AG04450 (cell line): ENCODE results near the gene CHST3. TPM values are rescaled to one million over a fixed set of nuclear protein-coding genes. Genes with fewer than 3 reads are reported as not detected.

ENCODE experiments used
- CTCF ChIA-PET: fragments of 300-600, 350-600 bp; formaldehyde crosslinking; extraction: SDS; loops from one replicate; lab custom pipeline; 2022; ENCODE audit warnings: antibody characterized with exemption, inconsistent platforms; lab: Charles Lee
- POLR2A ChIA-PET: fragments of 350-600 bp; formaldehyde crosslinking; extraction: SDS; loops from one replicate; lab custom pipeline; 2021; ENCODE audit warnings: antibody characterized with exemption, inconsistent platforms; lab: Yijun Ruan, JAX
- DNase-seq: peaks from one replicate; pipeline ENCODE4 v3.0.0-alpha.2; 2011; ENCODE audit warnings: low read depth, low spot score
- H3K27ac ChIP-seq: one replicate; pipeline ENCODE4 v1.5.1; 2012; ENCODE audit warnings: low read depth, low read length, control low read depth
- H3K27me3 ChIP-seq: one replicate; pipeline ENCODE4 v1.6.0; 2012; ENCODE audit warnings: low read length; ENCODE audit not compliant: control insufficient read depth, insufficient read depth
- H3K4me3 ChIP-seq: 2 replicates; pipeline ENCODE4 v1.5.1; 2011; ENCODE audit warnings: mild to moderate bottlenecking, low read depth, low read length, control low read depth
- H3K9me3 ChIP-seq: 2 replicates; pipeline ENCODE4 v1.5.1; 2012; ENCODE audit warnings: low read length; ENCODE audit not compliant: control insufficient read depth, insufficient read depth
- polyA plus RNA-seq: library from polyadenylated mRNA; depleted of rRNA; stranded (reverse); fragments of >200 nt; gene quantifications from 2 replicates; pipeline ENCODE4 v1.2.3, GENCODE V29; 2011
- TF ChIP-seq, protein P1 (sequence below): IDR thresholded peaks from 2 replicates; pipeline ENCODE4 v1.5.1; 2011; ENCODE audit warnings: low read depth, low read length, control low read depth, inconsistent platforms

The CHST3 gene
- polyA plus RNA-seq, 1 experiment: 4.6 TPM

GRCh38 chr10:72037266-72037665 lies 73.1 kb downstream of the CHST3 start:
- DNase-seq: no peak
- TF ChIP-seq, protein P1, sequence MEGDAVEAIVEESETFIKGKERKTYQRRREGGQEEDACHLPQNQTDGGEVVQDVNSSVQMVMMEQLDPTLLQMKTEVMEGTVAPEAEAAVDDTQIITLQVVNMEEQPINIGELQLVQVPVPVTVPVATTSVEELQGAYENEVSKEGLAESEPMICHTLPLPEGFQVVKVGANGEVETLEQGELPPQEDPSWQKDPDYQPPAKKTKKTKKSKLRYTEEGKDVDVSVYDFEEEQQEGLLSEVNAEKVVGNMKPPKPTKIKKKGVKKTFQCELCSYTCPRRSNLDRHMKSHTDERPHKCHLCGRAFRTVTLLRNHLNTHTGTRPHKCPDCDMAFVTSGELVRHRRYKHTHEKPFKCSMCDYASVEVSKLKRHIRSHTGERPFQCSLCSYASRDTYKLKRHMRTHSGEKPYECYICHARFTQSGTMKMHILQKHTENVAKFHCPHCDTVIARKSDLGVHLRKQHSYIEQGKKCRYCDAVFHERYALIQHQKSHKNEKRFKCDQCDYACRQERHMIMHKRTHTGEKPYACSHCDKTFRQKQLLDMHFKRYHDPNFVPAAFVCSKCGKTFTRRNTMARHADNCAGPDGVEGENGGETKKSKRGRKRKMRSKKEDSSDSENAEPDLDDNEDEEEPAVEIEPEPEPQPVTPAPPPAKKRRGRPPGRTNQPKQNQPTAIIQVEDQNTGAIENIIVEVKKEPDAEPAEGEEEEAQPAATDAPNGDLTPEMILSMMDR: no peak
- Histone ChIP-seq H3K27me3 (peaks cover 2% of the 10 kb centered on the region), H3K27ac (no peak overlapping the region), H3K4me3 (no peak overlapping the region), H3K9me3 (no peaks in the 10 kb centered on the region)
- CTCF ChIA-PET: interaction anchor here (4.0 kb wide), 1 partner anchor 11 kb away, joined by 40 read pairs; no protein-coding TSS in a partner anchor
- POLR2A ChIA-PET: interaction anchor here (1.0 kb wide), 1 partner anchor 73 kb away, joined by 3 read pairs; no protein-coding TSS in a partner anchor

- POLR2A ChIA-PET: no interaction called here
- H3K4me3 ChIP-seq: no peak overlapping the region
- H3K9me3 ChIP-seq: no peaks in the 10 kb centered on the region
- CTCF ChIA-PET: interaction anchor here (0.7 to 4.0 kb wide), 3 partner anchors 11 to 141 kb away, joined by 3 to 40 read pairs (median 33); no protein-coding TSS in a partner anchor
- H3K27ac ChIP-seq: no peak overlapping the region
- TF ChIP-seq, protein P1: no peak
- DNase-seq: no peak
- H3K27me3 ChIP-seq: no peaks in the 10 kb centered on the region
Observed at GRCh38 chr10:72037811-72038210, 73.6 kb downstream of the CHST3 start.

DNA sequence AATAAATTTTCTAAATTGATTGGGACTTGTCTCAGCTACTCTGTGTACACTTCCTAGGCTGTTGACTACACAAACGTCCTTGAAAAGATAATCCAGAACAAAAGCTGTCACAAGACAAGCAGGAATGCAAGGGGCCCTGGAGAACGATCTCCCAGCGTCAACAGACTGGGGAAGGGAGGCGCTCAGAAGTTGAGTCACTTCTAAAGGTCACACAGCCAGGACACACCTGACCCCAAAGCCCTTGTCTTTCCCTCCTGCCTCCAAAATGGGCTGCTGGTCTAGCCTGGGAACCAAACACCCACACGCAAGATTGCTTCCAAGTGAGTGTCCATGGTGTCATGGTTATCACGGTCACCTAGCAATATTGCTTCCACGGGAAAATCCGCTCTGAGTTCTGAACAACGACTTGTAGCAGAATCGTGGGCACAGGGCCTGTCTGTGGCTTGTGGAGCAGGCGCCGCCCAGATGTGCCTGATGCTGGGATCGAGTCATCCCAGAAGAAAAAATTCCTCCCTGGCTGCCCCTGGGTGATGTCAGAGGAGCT lies 74.3 kb downstream of the CHST3 start:
- CTCF ChIA-PET: interaction anchor here (0.7 to 4.0 kb wide), 3 partner anchors 10 to 142 kb away, joined by 4 to 40 read pairs (median 33); no protein-coding TSS in a partner anchor
- no peaks in the 10 kb centered on the region for H3K9me3 ChIP-seq
- H3K4me3 ChIP-seq: no peak overlapping the region
- DNase-seq: no peak
- TF ChIP-seq, protein P1: no peak
- H3K27ac ChIP-seq: no peak overlapping the region
- POLR2A ChIA-PET: no interaction called here
- H3K27me3 ChIP-seq: no peaks in the 10 kb centered on the region

GRCh38 chr10:72039377-72039776 lies 75.2 kb downstream of the CHST3 start:
- Histone ChIP-seq H3K9me3 (no peaks in the 10 kb centered on the region; the same call in 1 of the 2 replicates), H3K27me3 (no peaks in the 10 kb centered on the region), H3K27ac (no peak overlapping the region), H3K4me3 (no peak overlapping the region)
- POLR2A ChIA-PET: no interaction called here
- TF ChIP-seq, protein P1: no peak
- CTCF ChIA-PET: interaction anchor here (0.7 to 4.0 kb wide), 3 partner anchors 9 to 143 kb away, joined by 4 to 40 read pairs (median 33); no protein-coding TSS in a partner anchor
- no peak for DNase-seq

DNA sequence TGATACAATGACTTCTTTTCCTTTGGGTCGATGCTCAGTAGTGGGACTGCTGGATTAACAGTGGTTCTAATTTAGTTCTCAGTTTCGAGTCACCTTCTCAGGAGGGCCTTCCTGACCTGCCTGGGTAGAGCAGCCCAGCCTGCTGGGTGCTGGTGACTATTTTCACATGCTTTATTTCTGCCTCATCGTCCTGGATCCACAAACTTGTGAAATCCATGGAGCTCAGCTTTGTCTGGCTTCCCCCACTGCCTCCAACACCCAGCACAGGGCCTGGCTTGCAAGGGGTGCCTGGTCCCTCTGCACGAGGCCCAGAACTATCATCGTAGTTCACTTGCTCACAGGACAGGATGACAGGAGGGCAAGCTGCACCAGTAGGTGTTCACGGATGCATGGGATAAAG lies 77.3 kb downstream of the CHST3 start:
- no peaks in the 10 kb centered on the region for H3K27me3 ChIP-seq
- CTCF ChIA-PET: interaction anchor here (0.8 to 3.8 kb wide), 2 partner anchors 145 kb away, joined by 3 to 33 read pairs; no protein-coding TSS in a partner anchor
- POLR2A ChIA-PET: no interaction called here
- H3K27ac ChIP-seq: no peak overlapping the region
- TF ChIP-seq, protein P1: no peak
- H3K9me3 ChIP-seq: no peaks in the 10 kb centered on the region; the same call in none of the 2 replicates
- no peak for DNase-seq
- H3K4me3 ChIP-seq: no peak overlapping the region
